Activated CD4-positive, alpha-beta T cell treated with anti-CD3 and anti-CD28 coated beads, Interleukin-2, Interleukin-6, amounts not matched to agents 100 ng/mL and 50 ng/mL, durations not matched to agents 16 hours and 8 hours (primary cell): ENCODE results near the gene CCL22.

Source experiments
- DNase-seq: peaks from one replicate; pipeline ENCODE4 v3.0.0-alpha.2; 2020

Gene CCL22

GRCh38 chr16:57377080-57377841 lies 18.7 kb downstream of the CCL22 start:
- DNase-seq, result peak; percentile 12

- no peak for DNase-seq
Observed at GRCh38 chr16:57379579-57379978, 21.0 kb downstream of the CCL22 start.

- DNase-seq, result no peak
Observed at GRCh38 chr16:57380671-57381462, 22.3 kb downstream of the CCL22 start.

GRCh38 chr16:57381791-57382534 lies 23.4 kb downstream of the CCL22 start:
- no peak for DNase-seq

- DNase-seq, result no peak
Observed at GRCh38 chr16:57382535-57383275, 24.1 kb downstream of the CCL22 start.

GRCh38 chr16:57383276-57384247 lies 25.0 kb downstream of the CCL22 start:
- DNase-seq, result no peak

- DNase-seq, result no peak
Observed at GRCh38 chr16:57384248-57385070, 25.9 kb downstream of the CCL22 start.

GRCh38 chr16:57385083-57385482 lies 26.5 kb downstream of the CCL22 start:
- DNase-seq, result no peak

GRCh38 chr16:57386381-57386951 lies 27.9 kb downstream of the CCL22 start:
- DNase-seq, result no peak

- no peak for DNase-seq
Observed at GRCh38 chr16:57387598-57388354, 29.2 kb downstream of the CCL22 start.

- no peak for DNase-seq
Observed at GRCh38 chr16:57388359-57389086, 29.9 kb downstream of the CCL22 start.

- no peak for DNase-seq
Observed at GRCh38 chr16:57389087-57389468, 30.5 kb downstream of the CCL22 start.

GRCh38 chr16:57390636-57391295 lies 32.2 kb downstream of the CCL22 start:
- DNase-seq, result no peak

- no peak for DNase-seq
Observed at GRCh38 chr16:57391300-57391699, 32.7 kb downstream of the CCL22 start.

- no peak for DNase-seq
Observed at GRCh38 chr16:57391708-57392107, 33.1 kb downstream of the CCL22 start.

GRCh38 chr16:57392694-57393093 lies 34.1 kb downstream of the CCL22 start:
- DNase-seq, result no peak

GRCh38 chr16:57394444-57394843 lies 35.9 kb downstream of the CCL22 start:
- DNase-seq, result no peak

- no peak for DNase-seq
Observed at GRCh38 chr16:57395026-57395425, 36.4 kb downstream of the CCL22 start.
